ACC112 (cell line): ENCODE data around the gene CYP2W1.

Experiments
- H2AFZ ChIP-seq: fragments of 200-600 bp; sonication (generic); one replicate; pipeline ENCODE4 v1.6.0; 2017; ENCODE audit warnings: antibody characterized with exemption, low read length; ENCODE audit not compliant: unreplicated experiment
- H3K27ac ChIP-seq: fragments of 200-600 bp; sonication (generic); 2 replicates; pipeline ENCODE4 v1.5.1; 2014; ENCODE audit warnings: low read depth, mild to moderate bottlenecking, antibody characterized with exemption, low read length, moderate library complexity
- H3K27me3 ChIP-seq: fragments of 200-600 bp; sonication (generic); 2 replicates; pipeline ENCODE4 v1.6.1; 2014; ENCODE audit warnings: mild to moderate bottlenecking, antibody characterized with exemption, low read length, moderate library complexity, mixed read lengths; ENCODE audit not compliant: insufficient read depth
- H3K36me3 ChIP-seq: fragments of 200-600 bp; sonication (generic); 2 replicates; pipeline ENCODE4 v1.6.1; 2016; ENCODE audit warnings: mild to moderate bottlenecking, antibody characterized with exemption, low read length, moderate library complexity, mixed read lengths; ENCODE audit not compliant: insufficient read depth
- H3K4me1 ChIP-seq: fragments of 200-600 bp; sonication (generic); one replicate; pipeline ENCODE4 v1.6.1; 2016; ENCODE audit warnings: low read length, mixed read lengths; ENCODE audit not compliant: insufficient read depth, unreplicated experiment, control insufficient read depth
- H3K4me3 ChIP-seq: fragments of 200-600 bp; sonication (generic); 2 replicates; pipeline ENCODE4 v1.5.1; 2014; ENCODE audit warnings: mild to moderate bottlenecking, low read depth, low read length
- H3K79me2 ChIP-seq: fragments of 200-600 bp; sonication (generic); one replicate; pipeline ENCODE4 v1.6.0; 2016; ENCODE audit warnings: low read length; ENCODE audit not compliant: control insufficient read depth, unreplicated experiment, insufficient read depth

The CYP2W1 gene

DNA sequence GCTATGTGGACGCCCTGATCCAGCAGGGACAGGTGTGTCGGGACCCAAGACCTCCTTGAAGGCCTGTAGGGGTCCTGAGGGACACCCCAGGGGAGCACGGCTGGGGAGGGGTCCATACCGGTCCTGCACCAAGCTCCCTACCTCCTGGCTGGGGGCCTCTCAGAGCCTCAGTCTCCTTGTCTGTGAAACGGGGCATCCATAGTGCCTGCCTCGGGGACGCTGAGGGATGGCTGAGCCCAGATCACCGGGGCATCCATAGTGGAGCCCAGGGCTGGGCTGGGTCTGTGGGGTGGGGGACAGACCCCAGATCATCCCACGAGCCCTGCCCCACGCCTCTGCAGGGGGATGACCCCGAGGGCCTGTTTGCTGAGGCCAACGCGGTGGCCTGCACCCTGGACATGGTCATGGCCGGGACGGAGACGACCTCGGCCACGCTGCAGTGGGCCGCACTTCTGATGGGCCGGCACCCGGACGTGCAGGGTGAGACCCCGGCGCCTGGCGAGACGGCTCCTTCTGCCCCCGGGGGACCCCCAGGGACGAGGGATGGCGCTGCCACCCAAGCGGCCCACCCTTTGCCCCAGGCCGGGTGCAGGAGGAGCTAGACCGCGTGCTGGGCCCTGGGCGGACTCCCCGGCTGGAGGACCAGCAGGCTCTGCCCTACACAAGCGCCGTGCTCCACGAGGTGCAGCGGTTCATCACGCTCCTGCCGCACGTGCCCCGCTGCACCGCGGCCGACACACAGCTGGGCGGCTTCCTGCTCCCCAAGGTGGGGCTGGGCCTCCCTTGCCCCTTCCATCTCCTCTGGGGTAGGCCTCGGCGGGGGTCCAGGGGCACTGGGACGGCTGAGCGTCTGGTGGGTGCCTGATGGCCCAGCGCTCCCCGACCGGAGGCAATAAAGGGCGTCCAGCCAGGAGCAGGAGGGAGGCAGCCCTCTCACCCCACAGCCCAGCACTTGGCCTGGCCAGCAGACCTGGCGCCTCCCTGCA, 4.1 kb downstream of the CYP2W1 start:
- Histone ChIP-seq H3K36me3 (no peaks in the 10 kb centered on the region), H3K4me3 (no peak overlapping the region), H3K27me3 (no peaks in the 10 kb centered on the region), H2AFZ (no peak overlapping the region), H3K27ac (no peak overlapping the region), H3K4me1 (peaks cover 10% of the 10 kb centered on the region), H3K79me2 (no peaks in the 10 kb centered on the region)

- peak overlapping the region; percentile 42 for H3K4me3 ChIP-seq
- no peak overlapping the region for H2AFZ ChIP-seq
- no peaks in the 10 kb centered on the region for H3K27me3 ChIP-seq
- H3K4me1 ChIP-seq, result peaks cover 10% of the 10 kb centered on the region
- no peaks in the 10 kb centered on the region for H3K79me2 ChIP-seq
- H3K27ac ChIP-seq, result no peak overlapping the region
- H3K36me3 ChIP-seq, result no peaks in the 10 kb centered on the region
Measured at GRCh38 chr7:987909-988308, 4.9 kb downstream of the CYP2W1 start.

GRCh38 chr7:988426-988911, 5.5 kb downstream of the CYP2W1 start:
- no peaks in the 10 kb centered on the region for H3K36me3 ChIP-seq
- H2AFZ ChIP-seq, result no peak overlapping the region
- H3K4me3 ChIP-seq, result peak overlapping the region; percentile 42
- H3K27ac ChIP-seq, result no peak overlapping the region
- no peaks in the 10 kb centered on the region for H3K79me2 ChIP-seq
- H3K4me1 ChIP-seq, result peaks cover 10% of the 10 kb centered on the region
- no peaks in the 10 kb centered on the region for H3K27me3 ChIP-seq

DNA sequence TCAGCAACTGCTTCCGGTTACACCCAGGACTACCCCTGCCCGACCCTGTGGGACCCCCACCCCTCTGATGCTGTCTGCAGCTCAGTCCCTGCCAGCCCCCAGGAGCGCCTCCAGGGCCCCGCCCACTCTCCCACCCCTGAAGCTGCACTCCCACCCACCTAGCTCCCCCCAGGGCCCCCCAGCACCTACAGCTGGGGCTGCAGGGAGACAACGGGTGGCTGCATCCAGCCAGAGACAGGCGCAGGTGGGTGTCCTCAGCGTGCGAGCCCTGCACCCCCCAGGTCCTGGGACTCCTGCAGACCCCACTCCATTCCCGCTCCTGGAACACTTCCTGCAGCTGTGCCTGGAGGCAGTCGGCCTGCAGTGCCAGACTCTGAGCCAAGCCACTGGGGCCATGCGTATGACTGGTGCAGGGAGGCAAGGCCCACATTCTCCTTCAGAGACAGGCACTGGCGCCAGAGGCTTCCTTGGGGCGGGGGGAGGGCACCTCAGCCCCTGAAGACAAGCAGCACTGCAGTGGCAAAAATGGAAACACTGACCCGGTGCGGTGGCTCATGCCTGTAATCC, 6.1 kb downstream of the CYP2W1 start:
- Histone ChIP-seq H3K27me3 (no peaks in the 10 kb centered on the region), H3K36me3 (no peaks in the 10 kb centered on the region), H3K27ac (no peak overlapping the region), H2AFZ (no peak overlapping the region), H3K79me2 (no peaks in the 10 kb centered on the region), H3K4me3 (no peak overlapping the region), H3K4me1 (peaks cover 10% of the 10 kb centered on the region)

- Histone ChIP-seq H3K27ac (no peak overlapping the region), H3K4me1 (peaks cover 10% of the 10 kb centered on the region), H3K4me3 (no peak overlapping the region)
Measured at GRCh38 chr7:990352-990932, 7.5 kb downstream of the CYP2W1 start.

DNA sequence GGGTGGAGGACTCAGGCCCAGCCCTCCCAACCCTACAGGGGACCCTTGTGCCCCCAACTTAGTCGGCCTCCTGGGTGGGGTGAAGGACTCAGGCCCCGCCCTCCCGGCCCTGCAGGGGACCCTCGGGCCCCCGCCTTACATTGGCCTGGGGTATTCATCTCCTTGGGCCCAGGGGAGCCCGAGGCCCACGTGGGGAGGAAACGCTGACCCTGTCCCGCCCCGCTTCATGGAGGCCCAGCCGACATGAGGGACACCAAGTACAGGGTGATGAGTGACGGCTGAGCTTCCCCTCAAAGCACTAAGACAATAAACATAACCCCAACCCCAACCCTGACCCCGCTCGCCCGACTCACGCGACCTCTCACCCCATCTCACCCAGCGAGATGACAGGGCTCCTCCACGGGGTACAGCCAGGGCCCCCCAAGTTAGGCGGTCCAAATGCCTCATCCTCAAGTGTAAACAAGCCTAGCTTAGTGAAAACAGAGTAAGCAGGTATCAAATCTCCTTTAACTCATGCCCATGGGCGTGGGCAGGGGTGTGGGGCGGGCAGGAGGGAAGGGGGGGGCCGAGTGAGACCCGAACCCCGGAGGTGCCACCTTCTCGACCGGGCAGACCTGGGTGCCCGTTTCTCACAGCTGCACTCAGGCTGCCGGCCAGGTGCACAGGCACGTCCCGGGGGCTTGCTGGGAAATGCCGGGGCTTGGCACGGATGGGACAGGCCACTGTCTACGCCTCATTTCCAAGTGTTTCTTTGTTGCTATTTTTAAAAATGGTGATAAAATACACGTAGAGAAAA, 8.2 kb downstream of the CYP2W1 start:
- Histone ChIP-seq H3K4me1 (peaks cover 10% of the 10 kb centered on the region), H3K36me3 (no peaks in the 10 kb centered on the region), H3K79me2 (no peaks in the 10 kb centered on the region), H2AFZ (no peak overlapping the region), H3K4me3 (no peak overlapping the region), H3K27me3 (no peaks in the 10 kb centered on the region), H3K27ac (no peak overlapping the region)

More at GRCh38 chr7:990352-990932, 7.5 kb downstream of the CYP2W1 start:
- no peaks in the 10 kb centered on the region for H3K27me3 ChIP-seq
- H2AFZ ChIP-seq, result no peak overlapping the region
- no peaks in the 10 kb centered on the region for H3K36me3 ChIP-seq
- no peaks in the 10 kb centered on the region for H3K79me2 ChIP-seq

DNA sequence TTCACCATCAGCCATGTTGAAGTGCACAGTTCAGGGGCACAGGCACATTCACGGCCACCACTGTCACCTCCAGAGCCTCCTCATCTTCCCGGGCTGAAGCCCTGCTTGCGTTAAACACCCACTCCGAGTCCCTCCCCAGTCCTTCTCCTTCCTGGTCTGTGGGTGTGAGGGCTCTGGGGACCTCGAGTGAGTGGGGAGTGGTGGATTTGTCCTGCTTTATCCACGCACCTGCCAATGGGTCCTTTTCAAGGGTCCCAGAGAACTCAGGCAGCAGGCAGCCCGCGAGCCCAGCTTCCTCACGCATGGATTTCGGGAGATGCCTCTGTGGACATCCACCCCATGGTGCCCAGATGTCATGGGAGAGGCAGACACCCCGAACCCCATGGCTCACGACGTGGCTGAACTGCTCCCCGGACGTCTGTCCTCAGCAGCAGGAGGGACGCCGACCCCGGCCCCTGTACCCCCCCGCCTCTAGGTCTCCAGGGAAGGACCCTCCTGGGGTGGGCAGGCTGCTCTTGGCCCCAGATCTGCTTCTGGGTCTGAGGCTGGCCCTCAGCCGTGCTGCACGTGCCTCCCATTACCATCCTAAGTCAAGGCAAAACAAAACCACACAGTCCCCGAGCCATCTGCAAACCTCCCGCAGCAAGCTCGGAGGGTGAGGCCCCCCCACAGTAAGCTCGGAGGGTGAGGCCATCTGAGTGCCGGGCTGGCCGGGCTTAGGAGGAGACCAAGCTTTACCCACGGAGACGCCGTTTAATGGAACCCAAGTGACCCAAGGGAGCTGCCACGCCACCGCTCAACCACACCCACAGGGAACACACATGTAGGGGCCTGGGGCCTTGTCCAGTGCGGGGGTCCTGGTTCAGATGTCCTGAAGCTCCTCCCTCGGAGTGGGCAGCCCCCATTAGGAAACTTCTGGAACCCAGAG, 9.0 kb downstream of the CYP2W1 start:
- Histone ChIP-seq H3K79me2 (no peaks in the 10 kb centered on the region), H3K27ac (no peak overlapping the region), H3K4me3 (no peak overlapping the region), H3K27me3 (no peaks in the 10 kb centered on the region), H2AFZ (no peak overlapping the region), H3K4me1 (peaks cover 6% of the 10 kb centered on the region), H3K36me3 (no peaks in the 10 kb centered on the region)

DNA sequence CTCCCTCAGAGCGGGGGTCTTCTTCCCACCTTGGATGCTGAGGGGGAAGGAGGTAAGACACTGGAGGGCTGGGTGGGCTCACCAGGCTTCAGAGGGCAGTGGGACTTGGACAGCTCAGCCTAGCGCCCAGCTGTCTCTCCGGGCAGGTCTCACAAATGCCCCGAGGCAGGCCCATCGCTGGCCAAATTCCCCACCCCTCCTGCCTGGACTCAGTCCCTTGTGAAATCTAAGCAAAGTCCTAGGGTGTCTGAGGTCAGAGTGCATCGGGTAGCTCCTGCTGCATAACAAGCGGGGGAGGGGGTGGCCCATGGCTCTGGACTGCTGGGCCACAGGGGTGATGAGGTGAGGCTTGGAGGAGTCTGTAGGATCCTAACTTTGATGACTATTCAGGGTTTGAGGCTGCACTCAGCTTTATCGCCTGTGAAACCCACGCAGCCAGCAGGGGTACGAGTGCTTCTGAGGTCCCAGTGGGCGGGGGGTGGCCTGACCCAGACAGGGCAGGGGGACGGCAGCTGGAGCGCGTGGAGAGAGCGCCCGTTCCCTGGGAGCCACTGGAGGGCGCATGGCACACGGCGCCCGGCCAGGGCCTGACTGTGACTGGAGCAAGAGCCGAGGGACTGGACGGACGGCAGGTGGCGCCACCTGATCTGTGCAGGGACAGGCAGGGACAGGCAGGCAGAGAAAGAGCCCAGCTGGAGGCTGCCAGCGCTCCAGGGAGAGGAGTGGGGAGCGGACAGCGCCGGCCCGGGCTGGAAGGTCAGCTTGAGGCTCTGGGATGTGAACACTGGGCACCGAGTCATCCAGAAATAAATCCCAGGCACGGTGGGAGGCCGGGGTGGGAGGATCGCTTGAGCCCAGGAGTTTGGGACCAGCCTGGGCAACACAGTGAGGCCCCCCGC, 10.0 kb downstream of the CYP2W1 start:
- Histone ChIP-seq H2AFZ (no peak overlapping the region), H3K27ac (no peak overlapping the region), H3K36me3 (no peaks in the 10 kb centered on the region), H3K4me1 (peaks cover 6% of the 10 kb centered on the region), H3K27me3 (no peaks in the 10 kb centered on the region), H3K4me3 (no peak overlapping the region), H3K79me2 (no peaks in the 10 kb centered on the region)
